GM19023 (cell line): ENCODE results near the gene KIF16B.
A peak's percentile ranks its signal among the peaks of the same experiment; 100 is the strongest.
"Not testable (repeated sequence)": the region's sequence is repeated elsewhere in the genome, so short reads cannot be mapped to it uniquely, and the experiment has no call there.

Experiments
- ATAC-seq: cut with Tn5 transposase; IDR thresholded peaks from one replicate; pipeline ENCODE4 v1.9.1; 2021; ENCODE audit warnings: mild to moderate bottlenecking, moderate library complexity; ENCODE audit not compliant: unreplicated experiment

The KIF16B gene

GRCh38 chr20:16573001-16573965, at the start of gene KIF16B:
Gene KIF16B, minus strand, starts transcription at chr20:16573448. Its CDS starts 173 bp downstream, at chr20:16573275.
- ATAC-seq, result peak; percentile 79

- ATAC-seq, result no peak
Observed at GRCh38 chr20:16622501-16622900, 49.3 kb upstream of the KIF16B start.

- ATAC-seq, result no peak
Observed at GRCh38 chr20:16621435-16622141, 48.3 kb upstream of the KIF16B start.

GRCh38 chr20:16620961-16621360, 47.7 kb upstream of the KIF16B start:
- ATAC-seq, result no peak

- ATAC-seq, result no peak
Observed at GRCh38 chr20:16619953-16620352, 46.7 kb upstream of the KIF16B start.

- no peak for ATAC-seq
Observed at GRCh38 chr20:16617056-16617455, 43.8 kb upstream of the KIF16B start.

GRCh38 chr20:16616317-16616716, 43.1 kb upstream of the KIF16B start:
- no peak for ATAC-seq

- ATAC-seq, result no peak
Observed at GRCh38 chr20:16615199-16615598, 42.0 kb upstream of the KIF16B start.

GRCh38 chr20:16613954-16614353, 40.7 kb upstream of the KIF16B start:
- ATAC-seq, result no peak

GRCh38 chr20:16612706-16613105, 39.5 kb upstream of the KIF16B start:
- ATAC-seq, result no peak

- ATAC-seq, result no peak
Observed at GRCh38 chr20:16611817-16612216, 38.6 kb upstream of the KIF16B start.

- ATAC-seq, result no peak
Observed at GRCh38 chr20:16609066-16609465, 35.8 kb upstream of the KIF16B start.

- ATAC-seq, result no peak
Observed at GRCh38 chr20:16608277-16608650, 35.0 kb upstream of the KIF16B start.

GRCh38 chr20:16607364-16608276, 34.4 kb upstream of the KIF16B start:
- no peak for ATAC-seq

GRCh38 chr20:16606468-16607070, 33.3 kb upstream of the KIF16B start:
- no peak for ATAC-seq

GRCh38 chr20:16601047-16601446, 27.8 kb upstream of the KIF16B start:
- ATAC-seq, result no peak

GRCh38 chr20:16599257-16599656, 26.0 kb upstream of the KIF16B start:
- ATAC-seq, result no peak

GRCh38 chr20:16596991-16597390, 23.7 kb upstream of the KIF16B start:
- no peak for ATAC-seq

GRCh38 chr20:16596404-16596803, 23.2 kb upstream of the KIF16B start:
- not testable (repeated sequence) for ATAC-seq

- no peak for ATAC-seq
Observed at GRCh38 chr20:16595376-16595775, 22.1 kb upstream of the KIF16B start.
